ENCODE data around the gene LRGUK.
A peak's percentile ranks its signal among the peaks of the same experiment; 100 is the strongest.

Gene LRGUK

DNA sequence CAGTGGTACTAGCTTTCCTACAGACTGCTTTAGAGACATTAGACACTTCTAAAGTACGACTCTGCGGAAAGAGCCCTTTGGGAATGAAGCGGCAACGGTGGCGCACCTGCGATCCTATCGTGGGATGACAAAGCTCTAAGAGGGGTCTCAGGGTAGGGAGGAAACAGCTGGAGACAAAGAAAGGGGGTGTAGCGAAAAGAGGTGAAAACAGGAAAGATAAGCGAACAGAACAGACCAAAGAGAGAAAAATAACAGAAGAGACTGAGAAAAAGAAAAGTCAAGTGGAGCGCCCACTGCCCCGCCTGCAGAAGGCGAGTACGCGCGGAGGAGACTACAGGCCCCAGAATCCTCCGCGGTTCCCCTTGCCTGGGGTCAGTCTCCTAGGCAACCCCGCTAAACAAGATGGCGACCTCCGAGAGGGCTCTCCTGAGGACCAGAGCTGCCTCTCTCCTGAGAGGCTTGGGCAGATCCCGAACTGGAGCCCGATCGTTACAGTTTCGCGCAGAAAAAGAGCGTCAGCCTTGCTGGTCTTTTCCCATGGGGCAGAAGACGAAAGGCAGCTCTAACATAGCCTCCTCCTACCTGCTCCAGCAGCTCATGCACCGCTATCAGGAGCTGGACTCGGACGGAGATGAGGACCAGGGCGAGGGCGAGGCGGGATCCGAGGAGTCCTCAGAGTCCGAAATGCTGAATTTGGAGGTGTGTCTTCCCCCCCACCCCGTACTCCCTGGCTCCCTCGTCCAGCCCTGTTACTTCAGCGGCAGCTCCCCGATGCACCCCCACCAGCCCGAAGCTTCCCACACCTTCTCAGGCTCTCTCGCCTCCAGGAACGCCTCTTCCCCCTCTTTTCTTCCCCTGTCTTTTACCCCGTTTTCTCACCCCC is at the start of gene LRGUK (continued):
- no peak for TF ChIP-seq ZNF677 (tag by site-specific recombination; IDR thresholded peaks at IDR 0.05)
- no peak for TF ChIP-seq ZFP41 (tag by site-specific recombination; IDR thresholded peaks at IDR 0.05; ENCODE audit: borderline replicate concordance)
- TF ChIP-seq ZNF16 (tag by site-specific recombination; IDR thresholded peaks at IDR 0.05; ENCODE audit: low read depth) = no peak
- no peak for TF ChIP-seq ZBTB21 (tag by site-specific recombination; IDR thresholded peaks at IDR 0.05)
- TF ChIP-seq, protein P1, sequence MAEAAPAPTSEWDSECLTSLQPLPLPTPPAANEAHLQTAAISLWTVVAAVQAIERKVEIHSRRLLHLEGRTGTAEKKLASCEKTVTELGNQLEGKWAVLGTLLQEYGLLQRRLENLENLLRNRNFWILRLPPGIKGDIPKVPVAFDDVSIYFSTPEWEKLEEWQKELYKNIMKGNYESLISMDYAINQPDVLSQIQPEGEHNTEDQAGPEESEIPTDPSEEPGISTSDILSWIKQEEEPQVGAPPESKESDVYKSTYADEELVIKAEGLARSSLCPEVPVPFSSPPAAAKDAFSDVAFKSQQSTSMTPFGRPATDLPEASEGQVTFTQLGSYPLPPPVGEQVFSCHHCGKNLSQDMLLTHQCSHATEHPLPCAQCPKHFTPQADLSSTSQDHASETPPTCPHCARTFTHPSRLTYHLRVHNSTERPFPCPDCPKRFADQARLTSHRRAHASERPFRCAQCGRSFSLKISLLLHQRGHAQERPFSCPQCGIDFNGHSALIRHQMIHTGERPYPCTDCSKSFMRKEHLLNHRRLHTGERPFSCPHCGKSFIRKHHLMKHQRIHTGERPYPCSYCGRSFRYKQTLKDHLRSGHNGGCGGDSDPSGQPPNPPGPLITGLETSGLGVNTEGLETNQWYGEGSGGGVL (tag by site-specific recombination; IDR thresholded peaks at IDR 0.05) = peak; percentile 82
- no peak for TF ChIP-seq KLF7 (tag by site-specific recombination; IDR thresholded peaks at IDR 0.05; ENCODE audit: borderline replicate concordance)
- no peak for TF ChIP-seq ZNF623 (tag by site-specific recombination; IDR thresholded peaks at IDR 0.05)
- TF ChIP-seq ZNF558 (tag by site-specific recombination; IDR thresholded peaks at IDR 0.05) = no peak
- no peak for TF ChIP-seq ZNF146 (tag by site-specific recombination; IDR thresholded peaks at IDR 0.05)
- TF ChIP-seq ZNF239 (tag by site-specific recombination; IDR thresholded peaks at IDR 0.05) = no peak
- TF ChIP-seq, protein P2, sequence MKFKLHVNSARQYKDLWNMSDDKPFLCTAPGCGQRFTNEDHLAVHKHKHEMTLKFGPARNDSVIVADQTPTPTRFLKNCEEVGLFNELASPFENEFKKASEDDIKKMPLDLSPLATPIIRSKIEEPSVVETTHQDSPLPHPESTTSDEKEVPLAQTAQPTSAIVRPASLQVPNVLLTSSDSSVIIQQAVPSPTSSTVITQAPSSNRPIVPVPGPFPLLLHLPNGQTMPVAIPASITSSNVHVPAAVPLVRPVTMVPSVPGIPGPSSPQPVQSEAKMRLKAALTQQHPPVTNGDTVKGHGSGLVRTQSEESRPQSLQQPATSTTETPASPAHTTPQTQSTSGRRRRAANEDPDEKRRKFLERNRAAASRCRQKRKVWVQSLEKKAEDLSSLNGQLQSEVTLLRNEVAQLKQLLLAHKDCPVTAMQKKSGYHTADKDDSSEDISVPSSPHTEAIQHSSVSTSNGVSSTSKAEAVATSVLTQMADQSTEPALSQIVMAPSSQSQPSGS (tag by site-specific recombination; IDR thresholded peaks at IDR 0.05; ENCODE audit: low read depth) = no peak
- no peak for TF ChIP-seq ZIC2 (tag by site-specific recombination; IDR thresholded peaks at IDR 0.05)
- TF ChIP-seq ZNF211 (tag by site-specific recombination; IDR thresholded peaks at IDR 0.05; ENCODE audit: low read depth) = no peak
- TF ChIP-seq GLIS1 (tag by site-specific recombination; IDR thresholded peaks at IDR 0.05) = peak; percentile 48
- TF ChIP-seq SP2 (tag by site-specific recombination; IDR thresholded peaks at IDR 0.05) = no peak
- TF ChIP-seq ZNF76 (tag by site-specific recombination; IDR thresholded peaks at IDR 0.05; ENCODE audit: borderline replicate concordance, low read depth) = peak; percentile 89
- TF ChIP-seq, protein P3, sequence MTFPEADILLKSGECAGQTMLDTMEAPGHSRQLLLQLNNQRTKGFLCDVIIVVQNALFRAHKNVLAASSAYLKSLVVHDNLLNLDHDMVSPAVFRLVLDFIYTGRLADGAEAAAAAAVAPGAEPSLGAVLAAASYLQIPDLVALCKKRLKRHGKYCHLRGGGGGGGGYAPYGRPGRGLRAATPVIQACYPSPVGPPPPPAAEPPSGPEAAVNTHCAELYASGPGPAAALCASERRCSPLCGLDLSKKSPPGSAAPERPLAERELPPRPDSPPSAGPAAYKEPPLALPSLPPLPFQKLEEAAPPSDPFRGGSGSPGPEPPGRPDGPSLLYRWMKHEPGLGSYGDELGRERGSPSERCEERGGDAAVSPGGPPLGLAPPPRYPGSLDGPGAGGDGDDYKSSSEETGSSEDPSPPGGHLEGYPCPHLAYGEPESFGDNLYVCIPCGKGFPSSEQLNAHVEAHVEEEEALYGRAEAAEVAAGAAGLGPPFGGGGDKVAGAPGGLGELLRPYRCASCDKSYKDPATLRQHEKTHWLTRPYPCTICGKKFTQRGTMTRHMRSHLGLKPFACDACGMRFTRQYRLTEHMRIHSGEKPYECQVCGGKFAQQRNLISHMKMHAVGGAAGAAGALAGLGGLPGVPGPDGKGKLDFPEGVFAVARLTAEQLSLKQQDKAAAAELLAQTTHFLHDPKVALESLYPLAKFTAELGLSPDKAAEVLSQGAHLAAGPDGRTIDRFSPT (tag by site-specific recombination; IDR thresholded peaks at IDR 0.05) = no peak
- TF ChIP-seq, protein P4, sequence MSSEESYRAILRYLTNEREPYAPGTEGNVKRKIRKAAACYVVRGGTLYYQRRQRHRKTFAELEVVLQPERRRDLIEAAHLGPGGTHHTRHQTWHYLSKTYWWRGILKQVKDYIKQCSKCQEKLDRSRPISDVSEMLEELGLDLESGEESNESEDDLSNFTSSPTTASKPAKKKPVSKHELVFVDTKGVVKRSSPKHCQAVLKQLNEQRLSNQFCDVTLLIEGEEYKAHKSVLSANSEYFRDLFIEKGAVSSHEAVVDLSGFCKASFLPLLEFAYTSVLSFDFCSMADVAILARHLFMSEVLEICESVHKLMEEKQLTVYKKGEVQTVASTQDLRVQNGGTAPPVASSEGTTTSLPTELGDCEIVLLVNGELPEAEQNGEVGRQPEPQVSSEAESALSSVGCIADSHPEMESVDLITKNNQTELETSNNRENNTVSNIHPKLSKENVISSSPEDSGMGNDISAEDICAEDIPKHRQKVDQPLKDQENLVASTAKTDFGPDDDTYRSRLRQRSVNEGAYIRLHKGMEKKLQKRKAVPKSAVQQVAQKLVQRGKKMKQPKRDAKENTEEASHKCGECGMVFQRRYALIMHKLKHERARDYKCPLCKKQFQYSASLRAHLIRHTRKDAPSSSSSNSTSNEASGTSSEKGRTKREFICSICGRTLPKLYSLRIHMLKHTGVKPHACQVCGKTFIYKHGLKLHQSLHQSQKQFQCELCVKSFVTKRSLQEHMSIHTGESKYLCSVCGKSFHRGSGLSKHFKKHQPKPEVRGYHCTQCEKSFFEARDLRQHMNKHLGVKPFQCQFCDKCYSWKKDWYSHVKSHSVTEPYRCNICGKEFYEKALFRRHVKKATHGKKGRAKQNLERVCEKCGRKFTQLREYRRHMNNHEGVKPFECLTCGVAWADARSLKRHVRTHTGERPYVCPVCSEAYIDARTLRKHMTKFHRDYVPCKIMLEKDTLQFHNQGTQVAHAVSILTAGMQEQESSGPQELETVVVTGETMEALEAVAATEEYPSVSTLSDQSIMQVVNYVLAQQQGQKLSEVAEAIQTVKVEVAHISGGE (tag by site-specific recombination; conservative IDR thresholded peaks at IDR 0.05; ENCODE audit: low read depth) = no peak
- no peak for TF ChIP-seq ZNF664 (tag by site-specific recombination; IDR thresholded peaks at IDR 0.05)
- TF ChIP-seq ZNF585B (tag by site-specific recombination; IDR thresholded peaks at IDR 0.05) = no peak
- no peak for TF ChIP-seq RBAK (tag by site-specific recombination; IDR thresholded peaks at IDR 0.05)
- no peak for TF ChIP-seq ZNF530 (tag by site-specific recombination; IDR thresholded peaks at IDR 0.05; ENCODE audit: low read depth)
- no peak for TF ChIP-seq ZNF768 (tag by site-specific recombination; IDR thresholded peaks at IDR 0.05)
- TF ChIP-seq, protein P5, sequence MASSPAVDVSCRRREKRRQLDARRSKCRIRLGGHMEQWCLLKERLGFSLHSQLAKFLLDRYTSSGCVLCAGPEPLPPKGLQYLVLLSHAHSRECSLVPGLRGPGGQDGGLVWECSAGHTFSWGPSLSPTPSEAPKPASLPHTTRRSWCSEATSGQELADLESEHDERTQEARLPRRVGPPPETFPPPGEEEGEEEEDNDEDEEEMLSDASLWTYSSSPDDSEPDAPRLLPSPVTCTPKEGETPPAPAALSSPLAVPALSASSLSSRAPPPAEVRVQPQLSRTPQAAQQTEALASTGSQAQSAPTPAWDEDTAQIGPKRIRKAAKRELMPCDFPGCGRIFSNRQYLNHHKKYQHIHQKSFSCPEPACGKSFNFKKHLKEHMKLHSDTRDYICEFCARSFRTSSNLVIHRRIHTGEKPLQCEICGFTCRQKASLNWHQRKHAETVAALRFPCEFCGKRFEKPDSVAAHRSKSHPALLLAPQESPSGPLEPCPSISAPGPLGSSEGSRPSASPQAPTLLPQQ (tag by site-specific recombination; IDR thresholded peaks at IDR 0.05) = no peak
- no peak for TF ChIP-seq ZNF138 (tag by site-specific recombination; IDR thresholded peaks at IDR 0.05; ENCODE audit: borderline replicate concordance)
- TF ChIP-seq, protein P6, sequence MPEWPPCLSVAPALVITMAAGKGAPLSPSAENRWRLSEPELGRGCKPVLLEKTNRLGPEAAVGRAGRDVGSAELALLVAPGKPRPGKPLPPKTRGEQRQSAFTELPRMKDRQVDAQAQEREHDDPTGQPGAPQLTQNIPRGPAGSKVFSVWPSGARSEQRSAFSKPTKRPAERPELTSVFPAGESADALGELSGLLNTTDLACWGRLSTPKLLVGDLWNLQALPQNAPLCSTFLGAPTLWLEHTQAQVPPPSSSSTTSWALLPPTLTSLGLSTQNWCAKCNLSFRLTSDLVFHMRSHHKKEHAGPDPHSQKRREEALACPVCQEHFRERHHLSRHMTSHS (tag by site-specific recombination; IDR thresholded peaks at IDR 0.05) = no peak
- no peak for TF ChIP-seq MEIS1 (CRISPR knock-in tag; IDR thresholded peaks at IDR 0.05; ENCODE audit: borderline replicate concordance)
- TF ChIP-seq KLF10 (tag by site-specific recombination; IDR thresholded peaks at IDR 0.05) = peak; percentile 20; the same call in 1 of the 2 replicates

All from HEK293 (cell line).